GM23338 (cell line): Measurements from ENCODE around the gene SOX15. TPM values are rescaled to one million over a fixed set of nuclear protein-coding genes. Genes with fewer than 3 reads are reported as not detected.

Experiments
- ATAC-seq: fragments of 200-7000 bp; cut with Tn5 transposase; 3 replicates; pipeline ENCODE4 v1.9.1; 2020
- DNase-seq: peaks from one replicate; pipeline ENCODE4 v3.0.0-alpha.2; 2015; ENCODE audit warnings: low spot score
- H2AFZ ChIP-seq: fragments of 200-600 bp; sonication (generic); 2 replicates; pipeline ENCODE4 v1.8.0; 2016; ENCODE audit warnings: antibody characterized with exemption, mild to moderate bottlenecking, moderate library complexity
- H3F3A ChIP-seq: fragments of 200-600 bp; sonication (generic); replicated peaks from 2 replicates; pipeline ENCODE4 v1.8.0; 2017; ENCODE audit warnings: antibody characterized with exemption, mixed run types, low read depth
- H3K27ac ChIP-seq: fragments of 200-600 bp; sonication (generic); 2 replicates; pipeline ENCODE4 v1.6.1; 2016; ENCODE audit warnings: low read depth
- H3K27me3 ChIP-seq: fragments of 200-600 bp; sonication (generic); 2 replicates; pipeline ENCODE4 v1.8.0; 2016; ENCODE audit warnings: mild to moderate bottlenecking, mixed run types, moderate library complexity; ENCODE audit not compliant: insufficient read depth
- H3K36me3 ChIP-seq: fragments of 200-600 bp; sonication (generic); 2 replicates; pipeline ENCODE4 v1.8.0; 2016; ENCODE audit warnings: mild to moderate bottlenecking; ENCODE audit not compliant: insufficient read depth
- H3K4me1 ChIP-seq: fragments of 200-600 bp; sonication (generic); 2 replicates; pipeline ENCODE4 v1.8.0; 2016; ENCODE audit warnings: mild to moderate bottlenecking, moderate library complexity; ENCODE audit not compliant: insufficient read depth
- H3K4me2 ChIP-seq: fragments of 200-600 bp; sonication (generic); 2 replicates; pipeline ENCODE4 v1.7.1; 2017; ENCODE audit warnings: mixed run types
- H3K4me3 ChIP-seq: fragments of 200-600 bp; sonication (generic); 2 replicates; pipeline ENCODE4 v1.6.1; 2016; ENCODE audit warnings: mixed run types
- H3K79me2 ChIP-seq: fragments of 200-600 bp; sonication (generic); replicated peaks from 2 replicates; pipeline ENCODE4 v1.8.0; 2017; ENCODE audit warnings: mild to moderate bottlenecking; ENCODE audit not compliant: insufficient read depth
- H3K9me2 ChIP-seq: fragments of 200-600 bp; sonication (generic); 2 replicates; pipeline ENCODE4 v1.8.0; 2017; ENCODE audit not compliant: insufficient read depth
- H4K20me1 ChIP-seq: fragments of 200-600 bp; sonication (generic); replicated peaks from 2 replicates; pipeline ENCODE4 v1.8.0; 2017; ENCODE audit warnings: mild to moderate bottlenecking; ENCODE audit not compliant: insufficient read depth
- H3K27ac Mint-ChIP-seq: 2 replicates; pipeline ENCODE4 v1.8.0; 2020; ENCODE audit warnings: inconsistent platforms, mild to moderate bottlenecking, moderate library complexity, mixed read lengths
- H3K27me3 Mint-ChIP-seq: 3 replicates; pipeline ENCODE4 v1.8.0; 2022; ENCODE audit warnings: low read depth, mild to moderate bottlenecking, moderate library complexity, mixed read lengths, inconsistent platforms; ENCODE audit not compliant: insufficient read depth, poor library complexity
- H3K36me3 Mint-ChIP-seq: 3 replicates; pipeline ENCODE4 v1.8.0; 2021; ENCODE audit warnings: low read depth, mild to moderate bottlenecking, inconsistent platforms, moderate library complexity, mixed read lengths
- H3K4me1 Mint-ChIP-seq: 3 replicates; pipeline ENCODE4 v1.8.0; 2020; ENCODE audit warnings: mild to moderate bottlenecking, inconsistent platforms, mixed read lengths
- H3K4me3 Mint-ChIP-seq: 3 replicates; pipeline ENCODE4 v1.8.0; 2021; ENCODE audit warnings: moderate library complexity, mild to moderate bottlenecking, inconsistent platforms, mixed read lengths
- H3K9me3 Mint-ChIP-seq: 3 replicates; pipeline ENCODE4 v1.8.0; 2020; ENCODE audit warnings: moderate library complexity, mild to moderate bottlenecking, inconsistent platforms, mixed read lengths
- CREB1 ChIP-seq: fragments of 250-450 bp; sonication (Bioruptor Pico); IDR thresholded peaks from 2 replicates; pipeline ENCODE4 v1.5.0; 2020; ENCODE audit warnings: low read depth, mild to moderate bottlenecking, moderate library complexity
- EZH2 ChIP-seq: fragments of 200-600 bp; sonication (generic); IDR thresholded peaks from one replicate; pipeline ENCODE4 v1.8.0; 2017; ENCODE audit warnings: antibody characterized with exemption, mild to moderate bottlenecking, low read depth; ENCODE audit not compliant: unreplicated experiment
- EZH2phosphoT487 ChIP-seq: fragments of 200-600 bp; sonication (generic); IDR thresholded peaks from one replicate; pipeline ENCODE4 v1.8.1; 2018; ENCODE audit warnings: antibody characterized with exemption; ENCODE audit not compliant: unreplicated experiment
- NANOG ChIP-seq: IDR thresholded peaks from 2 replicates; pipeline ENCODE4 v1.6.1; 2016; ENCODE audit warnings: antibody characterized with exemption, borderline replicate concordance
- POLR2AphosphoS5 ChIP-seq: IDR thresholded peaks from 2 replicates; pipeline ENCODE4 v1.6.1; 2016; ENCODE audit warnings: antibody characterized with exemption, low read depth
- STAT1 ChIP-seq: IDR thresholded peaks from one replicate; pipeline ENCODE4 v1.6.1; 2016; ENCODE audit warnings: antibody characterized with exemption; ENCODE audit not compliant: unreplicated experiment
- ZNF114 ChIP-seq: fragments of 250-450 bp; sonication (Bioruptor Pico); IDR thresholded peaks from 2 replicates; pipeline ENCODE4 v1.5.0; 2020; ENCODE audit warnings: mild to moderate bottlenecking, moderate library complexity
- polyA plus RNA-seq: library from polyadenylated mRNA; unstranded; fragments of >200 nt; fragmentation: Nextera tagmentation; extraction: Ambion mirVana; gene quantifications from 2 replicates; pipeline ENCODE4 v1.2.1, GENCODE V29; 2016
- total RNA-seq: library from RNA; depleted of rRNA; stranded (reverse); fragments of >200 nt; shearing (Covaris generic); gene quantifications from 2 replicates; pipeline ENCODE4 v1.2.3, GENCODE V29; 2014
- TF ChIP-seq, protein P1 (sequence below): IDR thresholded peaks from one replicate; pipeline ENCODE4 v1.6.1; 2018; ENCODE audit warnings: antibody characterized with exemption; ENCODE audit not compliant: unreplicated experiment
- TF ChIP-seq, protein P2 (sequence below): fragments of 250-450 bp; sonication (Bioruptor Pico); IDR thresholded peaks from 2 replicates; pipeline ENCODE4 v1.5.0; 2020; ENCODE audit warnings: mild to moderate bottlenecking, moderate library complexity
- TF ChIP-seq, protein P3 (sequence below), 2 experiments: fragments of 200-600 bp in 1 of 2; sonication (generic) in 1 of 2; conservative IDR thresholded peaks; 2 replicates each; pipeline versions ENCODE4 v1.5.1 to v1.6.1; 2016 to 2017; ENCODE audit warnings: antibody characterized with exemption in 2 of 2, low read depth in 2 of 2, mild to moderate bottlenecking in 2 of 2, moderate library complexity in 1 of 2
- TF ChIP-seq, protein P4 (sequence below): IDR thresholded peaks from 2 replicates; pipeline ENCODE4 v1.6.1; 2016; ENCODE audit warnings: antibody characterized with exemption

Gene SOX15
- total and polyA plus RNA-seq, 2 experiments from 2014 or later: 29.9 to 43.0 TPM

DNA sequence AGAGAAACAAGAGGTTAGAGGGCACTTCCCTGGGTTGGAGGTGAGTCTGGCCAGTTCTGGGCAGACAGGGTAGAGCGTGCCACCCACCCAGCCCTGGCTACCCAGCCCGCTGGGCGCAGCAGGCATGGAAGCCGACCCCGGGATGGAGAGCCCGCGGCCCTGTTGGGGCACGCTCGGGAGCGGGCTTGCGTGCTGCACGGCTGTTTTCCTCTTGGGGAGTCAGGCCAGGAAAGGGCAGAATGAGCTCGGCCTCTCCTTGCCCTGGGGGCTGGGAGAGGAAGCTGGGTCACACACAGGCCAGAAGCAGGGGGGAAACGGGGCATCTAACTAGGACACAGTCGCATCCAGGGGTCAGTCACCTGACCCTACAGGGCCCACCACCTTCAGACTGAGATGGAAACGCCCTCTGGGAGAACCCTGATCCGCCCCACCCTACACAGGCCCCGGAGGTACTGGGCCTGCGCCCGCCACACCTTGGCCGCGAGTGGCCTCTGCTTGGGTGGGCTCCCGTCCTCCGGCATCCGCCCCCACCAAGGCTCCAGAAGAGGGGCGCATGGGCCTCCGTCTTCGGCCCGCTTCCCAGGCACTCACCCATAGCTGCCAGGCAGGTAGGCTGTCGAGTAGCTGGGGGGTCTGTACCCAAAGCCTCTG, 1.2 kb downstream of the SOX15 start (continued):
- TF ChIP-seq, protein P1, sequence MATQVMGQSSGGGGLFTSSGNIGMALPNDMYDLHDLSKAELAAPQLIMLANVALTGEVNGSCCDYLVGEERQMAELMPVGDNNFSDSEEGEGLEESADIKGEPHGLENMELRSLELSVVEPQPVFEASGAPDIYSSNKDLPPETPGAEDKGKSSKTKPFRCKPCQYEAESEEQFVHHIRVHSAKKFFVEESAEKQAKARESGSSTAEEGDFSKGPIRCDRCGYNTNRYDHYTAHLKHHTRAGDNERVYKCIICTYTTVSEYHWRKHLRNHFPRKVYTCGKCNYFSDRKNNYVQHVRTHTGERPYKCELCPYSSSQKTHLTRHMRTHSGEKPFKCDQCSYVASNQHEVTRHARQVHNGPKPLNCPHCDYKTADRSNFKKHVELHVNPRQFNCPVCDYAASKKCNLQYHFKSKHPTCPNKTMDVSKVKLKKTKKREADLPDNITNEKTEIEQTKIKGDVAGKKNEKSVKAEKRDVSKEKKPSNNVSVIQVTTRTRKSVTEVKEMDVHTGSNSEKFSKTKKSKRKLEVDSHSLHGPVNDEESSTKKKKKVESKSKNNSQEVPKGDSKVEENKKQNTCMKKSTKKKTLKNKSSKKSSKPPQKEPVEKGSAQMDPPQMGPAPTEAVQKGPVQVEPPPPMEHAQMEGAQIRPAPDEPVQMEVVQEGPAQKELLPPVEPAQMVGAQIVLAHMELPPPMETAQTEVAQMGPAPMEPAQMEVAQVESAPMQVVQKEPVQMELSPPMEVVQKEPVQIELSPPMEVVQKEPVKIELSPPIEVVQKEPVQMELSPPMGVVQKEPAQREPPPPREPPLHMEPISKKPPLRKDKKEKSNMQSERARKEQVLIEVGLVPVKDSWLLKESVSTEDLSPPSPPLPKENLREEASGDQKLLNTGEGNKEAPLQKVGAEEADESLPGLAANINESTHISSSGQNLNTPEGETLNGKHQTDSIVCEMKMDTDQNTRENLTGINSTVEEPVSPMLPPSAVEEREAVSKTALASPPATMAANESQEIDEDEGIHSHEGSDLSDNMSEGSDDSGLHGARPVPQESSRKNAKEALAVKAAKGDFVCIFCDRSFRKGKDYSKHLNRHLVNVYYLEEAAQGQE: no peak

DNA sequence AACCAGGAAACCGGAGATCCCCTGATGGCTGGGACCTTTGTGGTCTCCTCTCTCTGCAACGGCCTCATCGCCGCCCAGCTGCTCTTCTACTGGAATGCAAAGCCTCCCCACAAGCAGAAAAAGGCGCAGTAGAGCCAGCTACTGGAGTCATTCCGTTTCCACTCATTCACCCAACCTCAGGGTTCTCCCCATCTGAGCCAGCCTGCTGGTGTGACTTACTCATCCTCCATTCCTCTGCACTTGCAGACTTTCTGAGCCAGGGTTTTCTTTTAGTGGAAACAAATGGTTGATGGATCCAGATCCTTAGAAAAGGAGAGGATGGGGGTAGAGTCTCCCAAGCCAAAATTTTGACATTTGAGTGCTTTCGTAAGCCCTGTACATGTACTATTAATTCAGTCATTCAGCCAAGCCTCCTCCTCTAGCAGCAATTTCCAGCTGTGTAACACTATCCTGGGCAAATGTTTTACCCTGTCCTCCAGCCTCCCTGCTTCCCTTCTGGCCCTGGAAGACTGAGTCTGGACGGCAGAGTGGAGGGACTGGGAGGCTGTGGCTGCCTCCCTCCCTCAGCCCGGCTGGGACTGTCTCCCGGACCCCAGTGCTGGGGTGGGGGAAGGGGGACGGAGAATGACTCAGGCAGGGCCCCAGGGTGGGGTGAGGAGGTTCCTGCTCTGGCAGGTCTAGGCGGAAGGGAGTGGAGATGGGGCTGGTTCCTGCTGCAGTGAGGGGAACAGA, 2.3 kb downstream of the SOX15 start:
- Histone ChIP-seq H3K4me1 (peaks cover 24% of the 10 kb centered on the region), H3F3A (peaks cover 33% of the 10 kb centered on the region), H3K36me3 (peaks cover 11% of the 10 kb centered on the region; the same call in 1 of the 2 replicates), H3K4me3 (peak overlapping the region; percentile 88; the same call in 1 of the 2 replicates), H3K4me2 (peak overlapping the region; percentile 99; the same call in 1 of the 2 replicates), H2AFZ (no peak overlapping the region), H3K27ac (no peak overlapping the region), H3K27me3 (no peaks in the 10 kb centered on the region), H3K79me2 (peaks cover 23% of the 10 kb centered on the region), H4K20me1 (no peaks in the 10 kb centered on the region), H3K9me2 (no peaks in the 10 kb centered on the region; the same call in 1 of the 2 replicates)
- Mint-ChIP-seq H3K9me3 (no peaks in the 10 kb centered on the region), H3K27me3 (peaks cover 27% of the 10 kb centered on the region), H3K27ac (0 out of 2 replicates have a peak overlapping the region, but pooled peaks have one; percentile 67), H3K36me3 (peaks cover 47% of the 10 kb centered on the region), H3K4me1 (peaks cover 42% of the 10 kb centered on the region), H3K4me3 (peak overlapping the region; percentile 12; the same call in 2 of the 3 replicates)
- no peak for ATAC-seq
- DNase-seq: no peak
- TF ChIP-seq ZNF114 (CRISPR knock-in tag) (no peak), POLR2AphosphoS5 (no peak), EZH2 (no peak), NANOG (no peak), CREB1 (CRISPR knock-in tag) (no peak), EZH2phosphoT487 (no peak), STAT1 (no peak)
- TF ChIP-seq, protein P2, sequence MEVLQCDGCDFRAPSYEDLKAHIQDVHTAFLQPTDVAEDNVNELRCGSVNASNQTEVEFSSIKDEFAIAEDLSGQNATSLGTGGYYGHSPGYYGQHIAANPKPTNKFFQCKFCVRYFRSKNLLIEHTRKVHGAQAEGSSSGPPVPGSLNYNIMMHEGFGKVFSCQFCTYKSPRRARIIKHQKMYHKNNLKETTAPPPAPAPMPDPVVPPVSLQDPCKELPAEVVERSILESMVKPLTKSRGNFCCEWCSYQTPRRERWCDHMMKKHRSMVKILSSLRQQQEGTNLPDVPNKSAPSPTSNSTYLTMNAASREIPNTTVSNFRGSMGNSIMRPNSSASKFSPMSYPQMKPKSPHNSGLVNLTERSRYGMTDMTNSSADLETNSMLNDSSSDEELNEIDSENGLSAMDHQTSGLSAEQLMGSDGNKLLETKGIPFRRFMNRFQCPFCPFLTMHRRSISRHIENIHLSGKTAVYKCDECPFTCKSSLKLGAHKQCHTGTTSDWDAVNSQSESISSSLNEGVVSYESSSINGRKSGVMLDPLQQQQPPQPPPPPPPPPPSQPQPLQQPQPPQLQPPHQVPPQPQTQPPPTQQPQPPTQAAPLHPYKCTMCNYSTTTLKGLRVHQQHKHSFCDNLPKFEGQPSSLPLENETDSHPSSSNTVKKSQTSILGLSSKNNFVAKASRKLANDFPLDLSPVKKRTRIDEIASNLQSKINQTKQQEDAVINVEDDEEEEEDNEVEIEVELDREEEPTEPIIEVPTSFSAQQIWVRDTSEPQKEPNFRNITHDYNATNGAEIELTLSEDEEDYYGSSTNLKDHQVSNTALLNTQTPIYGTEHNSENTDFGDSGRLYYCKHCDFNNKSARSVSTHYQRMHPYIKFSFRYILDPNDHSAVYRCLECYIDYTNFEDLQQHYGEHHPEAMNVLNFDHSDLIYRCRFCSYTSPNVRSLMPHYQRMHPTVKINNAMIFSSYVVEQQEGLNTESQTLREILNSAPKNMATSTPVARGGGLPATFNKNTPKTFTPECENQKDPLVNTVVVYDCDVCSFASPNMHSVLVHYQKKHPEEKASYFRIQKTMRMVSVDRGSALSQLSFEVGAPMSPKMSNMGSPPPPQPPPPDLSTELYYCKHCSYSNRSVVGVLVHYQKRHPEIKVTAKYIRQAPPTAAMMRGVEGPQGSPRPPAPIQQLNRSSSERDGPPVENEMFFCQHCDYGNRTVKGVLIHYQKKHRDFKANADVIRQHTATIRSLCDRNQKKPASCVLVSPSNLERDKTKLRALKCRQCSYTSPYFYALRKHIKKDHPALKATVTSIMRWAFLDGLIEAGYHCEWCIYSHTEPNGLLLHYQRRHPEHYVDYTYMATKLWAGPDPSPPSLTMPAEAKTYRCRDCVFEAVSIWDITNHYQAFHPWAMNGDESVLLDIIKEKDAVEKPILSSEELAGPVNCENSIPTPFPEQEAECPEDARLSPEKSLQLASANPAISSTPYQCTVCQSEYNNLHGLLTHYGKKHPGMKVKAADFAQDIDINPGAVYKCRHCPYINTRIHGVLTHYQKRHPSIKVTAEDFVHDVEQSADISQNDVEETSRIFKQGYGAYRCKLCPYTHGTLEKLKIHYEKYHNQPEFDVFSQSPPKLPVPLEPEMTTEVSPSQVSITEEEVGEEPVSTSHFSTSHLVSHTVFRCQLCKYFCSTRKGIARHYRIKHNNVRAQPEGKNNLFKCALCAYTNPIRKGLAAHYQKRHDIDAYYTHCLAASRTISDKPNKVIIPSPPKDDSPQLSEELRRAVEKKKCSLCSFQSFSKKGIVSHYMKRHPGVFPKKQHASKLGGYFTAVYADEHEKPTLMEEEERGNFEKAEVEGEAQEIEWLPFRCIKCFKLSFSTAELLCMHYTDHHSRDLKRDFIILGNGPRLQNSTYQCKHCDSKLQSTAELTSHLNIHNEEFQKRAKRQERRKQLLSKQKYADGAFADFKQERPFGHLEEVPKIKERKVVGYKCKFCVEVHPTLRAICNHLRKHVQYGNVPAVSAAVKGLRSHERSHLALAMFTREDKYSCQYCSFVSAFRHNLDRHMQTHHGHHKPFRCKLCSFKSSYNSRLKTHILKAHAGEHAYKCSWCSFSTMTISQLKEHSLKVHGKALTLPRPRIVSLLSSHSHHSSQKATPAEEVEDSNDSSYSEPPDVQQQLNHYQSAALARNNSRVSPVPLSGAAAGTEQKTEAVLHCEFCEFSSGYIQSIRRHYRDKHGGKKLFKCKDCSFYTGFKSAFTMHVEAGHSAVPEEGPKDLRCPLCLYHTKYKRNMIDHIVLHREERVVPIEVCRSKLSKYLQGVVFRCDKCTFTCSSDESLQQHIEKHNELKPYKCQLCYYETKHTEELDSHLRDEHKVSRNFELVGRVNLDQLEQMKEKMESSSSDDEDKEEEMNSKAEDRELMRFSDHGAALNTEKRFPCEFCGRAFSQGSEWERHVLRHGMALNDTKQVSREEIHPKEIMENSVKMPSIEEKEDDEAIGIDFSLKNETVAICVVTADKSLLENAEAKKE (CRISPR knock-in tag): no peak
- TF ChIP-seq, protein P3, sequence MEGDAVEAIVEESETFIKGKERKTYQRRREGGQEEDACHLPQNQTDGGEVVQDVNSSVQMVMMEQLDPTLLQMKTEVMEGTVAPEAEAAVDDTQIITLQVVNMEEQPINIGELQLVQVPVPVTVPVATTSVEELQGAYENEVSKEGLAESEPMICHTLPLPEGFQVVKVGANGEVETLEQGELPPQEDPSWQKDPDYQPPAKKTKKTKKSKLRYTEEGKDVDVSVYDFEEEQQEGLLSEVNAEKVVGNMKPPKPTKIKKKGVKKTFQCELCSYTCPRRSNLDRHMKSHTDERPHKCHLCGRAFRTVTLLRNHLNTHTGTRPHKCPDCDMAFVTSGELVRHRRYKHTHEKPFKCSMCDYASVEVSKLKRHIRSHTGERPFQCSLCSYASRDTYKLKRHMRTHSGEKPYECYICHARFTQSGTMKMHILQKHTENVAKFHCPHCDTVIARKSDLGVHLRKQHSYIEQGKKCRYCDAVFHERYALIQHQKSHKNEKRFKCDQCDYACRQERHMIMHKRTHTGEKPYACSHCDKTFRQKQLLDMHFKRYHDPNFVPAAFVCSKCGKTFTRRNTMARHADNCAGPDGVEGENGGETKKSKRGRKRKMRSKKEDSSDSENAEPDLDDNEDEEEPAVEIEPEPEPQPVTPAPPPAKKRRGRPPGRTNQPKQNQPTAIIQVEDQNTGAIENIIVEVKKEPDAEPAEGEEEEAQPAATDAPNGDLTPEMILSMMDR (conservative IDR thresholded peaks at IDR 0.05; ENCODE audit: low read depth in 2 of 2): no peak
- TF ChIP-seq, protein P4, sequence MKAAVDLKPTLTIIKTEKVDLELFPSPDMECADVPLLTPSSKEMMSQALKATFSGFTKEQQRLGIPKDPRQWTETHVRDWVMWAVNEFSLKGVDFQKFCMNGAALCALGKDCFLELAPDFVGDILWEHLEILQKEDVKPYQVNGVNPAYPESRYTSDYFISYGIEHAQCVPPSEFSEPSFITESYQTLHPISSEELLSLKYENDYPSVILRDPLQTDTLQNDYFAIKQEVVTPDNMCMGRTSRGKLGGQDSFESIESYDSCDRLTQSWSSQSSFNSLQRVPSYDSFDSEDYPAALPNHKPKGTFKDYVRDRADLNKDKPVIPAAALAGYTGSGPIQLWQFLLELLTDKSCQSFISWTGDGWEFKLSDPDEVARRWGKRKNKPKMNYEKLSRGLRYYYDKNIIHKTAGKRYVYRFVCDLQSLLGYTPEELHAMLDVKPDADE: no peak
